ENCODE results near the gene EIF4E1B.
A peak's percentile ranks its signal among the peaks of the same experiment; 100 is the strongest.

The EIF4E1B gene

GRCh38 chr5:176647843-176648473, 17.5 kb downstream of the EIF4E1B start:
- peak; percentile 38 for DNase-seq

DNA sequence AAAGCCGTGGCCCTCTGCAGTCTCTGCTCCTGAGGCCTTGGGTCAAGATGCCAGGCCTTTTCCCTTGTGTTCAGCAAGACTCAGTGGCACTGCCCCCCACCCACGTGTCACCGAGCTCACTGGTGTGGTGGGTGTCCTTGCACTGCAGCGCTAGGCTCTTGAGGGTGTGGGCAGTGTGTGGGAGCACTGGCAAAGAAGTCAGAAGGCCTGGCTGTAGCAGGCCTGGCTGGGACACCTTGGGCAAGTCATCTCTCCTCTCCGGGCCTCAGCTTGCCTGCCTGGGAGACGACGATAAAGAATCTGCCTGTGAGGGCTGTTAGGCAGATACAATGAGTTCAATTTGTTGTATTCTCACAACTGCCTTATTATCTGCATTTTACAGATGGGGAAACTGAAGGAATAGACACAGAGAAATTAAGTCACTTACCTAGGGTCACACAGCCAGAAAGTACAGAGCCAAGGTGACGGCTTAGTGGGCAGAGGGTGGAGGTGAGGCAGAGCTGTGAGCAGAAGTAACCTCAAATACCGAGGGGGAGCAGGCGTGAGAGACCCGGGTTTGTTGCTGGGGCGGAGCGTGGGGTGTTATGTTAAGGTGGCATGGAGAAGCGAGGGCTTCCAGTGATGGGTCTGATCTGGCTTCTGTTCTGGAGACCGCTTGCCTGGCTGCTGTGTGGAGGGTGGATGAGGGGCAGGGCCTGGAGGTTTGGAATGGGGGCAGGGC, 18.2 kb downstream of the EIF4E1B start:
- no peak for DNase-seq

GRCh38 chr5:176650354-176650884, 19.9 kb downstream of the EIF4E1B start:
- no peak for DNase-seq

DNA sequence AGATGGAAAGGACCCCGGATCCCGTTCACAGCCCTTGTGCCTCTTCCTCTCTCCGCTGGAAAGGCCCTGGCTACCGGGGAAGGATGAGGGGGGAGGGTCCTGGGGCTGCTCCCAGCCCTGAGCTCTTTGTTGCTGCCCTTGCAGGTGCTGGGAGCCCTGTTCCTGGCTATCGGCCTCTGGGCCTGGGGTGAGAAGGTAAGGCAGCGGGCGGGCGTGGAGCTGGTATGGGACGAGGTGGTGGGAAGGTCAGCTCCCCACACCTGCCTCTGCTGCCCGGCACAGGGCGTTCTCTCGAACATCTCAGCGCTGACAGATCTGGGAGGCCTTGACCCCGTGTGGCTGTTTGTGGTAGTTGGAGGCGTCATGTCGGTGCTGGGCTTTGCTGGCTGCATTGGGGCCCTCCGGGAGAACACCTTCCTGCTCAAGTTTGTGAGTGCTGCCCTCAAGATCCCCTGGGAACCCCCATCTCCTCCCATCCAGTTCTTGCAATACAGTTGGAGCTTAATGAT, 21.1 kb downstream of the EIF4E1B start:
- DNase-seq, result no peak

DNA sequence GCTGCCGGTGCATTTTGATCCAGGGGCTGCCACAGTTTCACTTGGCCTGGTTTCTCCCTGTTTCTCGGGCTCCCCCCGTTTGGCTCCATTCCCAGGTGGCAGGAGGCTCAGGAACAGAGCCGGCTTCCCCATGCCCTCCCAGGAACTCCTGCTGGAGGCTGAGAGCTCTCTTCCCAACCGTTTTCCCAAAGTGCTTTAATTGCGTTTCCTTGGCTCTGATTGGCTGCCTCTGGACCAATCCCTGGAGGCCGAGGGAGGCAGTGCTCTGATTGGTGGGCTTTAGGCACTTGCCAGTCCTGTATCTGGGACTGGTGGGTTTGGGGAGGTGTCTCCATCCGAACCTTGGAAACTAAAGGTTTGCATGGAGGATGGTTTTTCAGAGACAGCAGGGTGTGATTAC, 21.7 kb downstream of the EIF4E1B start:
- no peak for DNase-seq

DNA sequence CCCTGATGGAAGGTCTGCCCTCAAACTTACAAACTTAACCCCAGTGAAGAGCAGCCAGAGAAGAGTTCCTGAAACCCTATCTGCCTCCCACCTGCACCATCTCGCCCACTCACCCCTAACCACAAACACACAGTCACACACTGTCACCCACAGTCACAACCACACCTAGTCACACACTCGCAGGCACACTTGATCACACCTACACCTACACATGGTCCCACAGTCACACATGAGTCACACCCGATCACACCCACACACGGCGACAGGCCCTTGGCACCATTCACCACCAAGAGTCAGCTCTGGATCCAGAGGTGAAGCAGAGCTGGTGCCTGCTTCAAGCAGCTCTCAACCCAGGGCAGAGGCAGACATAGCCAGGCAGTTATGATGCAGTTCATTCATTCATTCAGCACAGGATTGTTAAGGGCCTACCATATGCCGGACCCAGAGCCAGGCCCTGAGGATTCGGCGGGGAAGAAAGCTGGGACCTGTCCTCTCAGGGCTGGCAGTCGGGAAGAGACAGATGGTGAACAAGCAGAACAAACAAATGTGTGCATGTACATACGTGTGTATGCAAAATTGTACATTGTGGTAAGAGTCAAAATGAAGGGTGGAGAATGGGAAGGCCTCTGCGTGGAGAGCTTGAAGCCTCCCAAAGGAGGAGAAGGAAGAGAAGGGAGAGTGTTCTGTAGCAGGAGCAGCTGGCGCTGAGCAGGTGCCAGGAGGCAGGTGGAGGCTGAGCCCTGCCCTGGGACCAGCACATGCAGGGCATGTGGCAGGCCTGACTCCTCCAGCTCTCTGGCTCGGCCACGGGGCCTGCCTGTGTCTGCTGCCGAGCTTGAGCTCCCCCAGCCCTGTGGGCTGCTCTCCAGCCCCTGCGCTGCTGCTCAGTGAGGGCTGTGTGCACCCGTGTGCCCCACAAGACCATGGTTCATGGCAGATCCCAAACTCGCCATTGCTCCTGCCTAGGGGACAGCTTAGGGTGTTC, 23.2 kb downstream of the EIF4E1B start:
- no peak for DNase-seq

DNA sequence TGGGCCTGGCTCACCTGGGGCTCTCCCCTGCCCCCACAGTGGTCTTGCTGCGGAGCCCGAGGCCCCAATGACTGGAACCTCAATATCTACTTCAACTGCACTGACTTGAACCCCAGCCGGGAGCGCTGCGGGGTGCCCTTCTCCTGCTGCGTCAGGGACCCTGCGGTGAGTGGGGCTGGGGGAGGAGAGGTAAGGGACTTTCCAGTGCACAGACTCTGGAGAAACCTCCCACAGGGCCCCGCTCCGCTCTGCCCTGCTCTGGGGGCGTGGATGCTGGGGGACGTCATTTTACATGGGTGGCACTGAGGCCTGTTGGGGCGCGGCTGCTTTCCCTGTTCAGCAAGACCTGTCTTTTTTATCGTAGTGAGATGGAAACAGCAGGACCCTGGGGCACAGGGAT, 24.4 kb downstream of the EIF4E1B start:
- no peak for DNase-seq

GRCh38 chr5:176656467-176656990, 26.1 kb downstream of the EIF4E1B start:
- DNase-seq, result no peak

DNA sequence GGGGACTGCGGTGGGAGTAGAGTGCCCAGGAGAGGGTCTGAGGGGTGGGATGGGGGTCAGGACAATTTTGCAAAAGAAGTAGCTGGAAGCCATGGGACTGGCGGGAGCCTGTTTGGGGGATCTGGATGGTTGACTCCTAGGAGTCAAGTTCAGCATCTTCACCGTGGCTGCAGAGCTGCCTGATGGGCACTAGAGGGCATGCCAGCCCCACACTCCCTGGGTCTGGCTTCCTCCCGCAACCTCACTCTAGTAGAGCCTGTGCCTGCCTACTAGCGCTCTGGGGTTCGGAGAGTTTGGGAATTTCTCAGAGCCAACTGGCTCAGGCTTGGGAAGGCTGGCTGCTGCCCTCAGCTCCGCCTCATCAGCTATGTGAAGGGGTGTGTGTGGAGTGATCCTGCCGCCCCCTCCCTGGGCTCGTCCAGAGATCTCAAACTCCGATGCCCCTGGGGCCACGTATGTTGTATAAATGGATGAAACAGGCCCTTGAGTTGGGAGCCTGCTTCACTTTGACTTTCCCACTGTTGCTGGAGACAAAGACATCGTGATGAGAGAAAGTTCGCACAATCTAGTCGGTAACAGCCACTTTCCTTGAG, 27.6 kb downstream of the EIF4E1B start:
- peak; percentile 15 for DNase-seq

GRCh38 chr5:176658817-176659511, 28.5 kb downstream of the EIF4E1B start:
- DNase-seq, result no peak

DNA sequence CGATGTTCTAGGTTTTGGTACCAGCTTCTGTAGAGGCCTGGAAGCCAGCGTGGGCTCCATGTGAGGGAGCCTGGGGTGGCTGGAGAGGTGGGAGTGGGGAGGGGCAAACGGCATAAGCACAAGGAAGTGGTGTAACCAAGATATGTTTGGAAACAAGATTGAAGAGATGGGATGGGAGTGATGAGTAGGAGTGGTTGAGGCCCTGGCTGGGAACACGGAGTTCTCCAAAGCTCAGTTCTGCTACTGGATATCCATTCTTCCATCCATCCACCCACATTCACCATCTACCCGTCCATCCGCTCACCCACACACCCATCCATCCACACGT, 29.0 kb downstream of the EIF4E1B start:
- DNase-seq, result no peak

GRCh38 chr5:176659860-176660461, 29.5 kb downstream of the EIF4E1B start:
- DNase-seq, result no peak

DNA sequence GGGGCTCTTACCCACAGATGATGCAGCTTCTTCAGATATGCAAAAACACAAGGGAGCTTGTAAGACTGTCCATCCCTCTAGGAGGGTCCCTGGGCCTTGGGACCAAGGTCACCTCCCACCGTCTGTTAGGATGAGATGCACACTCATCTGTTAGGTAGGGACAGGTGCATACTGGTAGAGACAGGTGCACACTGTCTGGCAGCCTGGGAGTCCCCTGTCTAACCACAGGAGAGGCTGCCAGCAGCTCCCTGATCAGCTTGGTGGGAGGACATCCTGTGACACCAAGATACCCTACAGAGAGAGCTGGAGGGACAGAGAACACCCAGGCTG, 30.0 kb downstream of the EIF4E1B start:
- no peak for DNase-seq

DNA sequence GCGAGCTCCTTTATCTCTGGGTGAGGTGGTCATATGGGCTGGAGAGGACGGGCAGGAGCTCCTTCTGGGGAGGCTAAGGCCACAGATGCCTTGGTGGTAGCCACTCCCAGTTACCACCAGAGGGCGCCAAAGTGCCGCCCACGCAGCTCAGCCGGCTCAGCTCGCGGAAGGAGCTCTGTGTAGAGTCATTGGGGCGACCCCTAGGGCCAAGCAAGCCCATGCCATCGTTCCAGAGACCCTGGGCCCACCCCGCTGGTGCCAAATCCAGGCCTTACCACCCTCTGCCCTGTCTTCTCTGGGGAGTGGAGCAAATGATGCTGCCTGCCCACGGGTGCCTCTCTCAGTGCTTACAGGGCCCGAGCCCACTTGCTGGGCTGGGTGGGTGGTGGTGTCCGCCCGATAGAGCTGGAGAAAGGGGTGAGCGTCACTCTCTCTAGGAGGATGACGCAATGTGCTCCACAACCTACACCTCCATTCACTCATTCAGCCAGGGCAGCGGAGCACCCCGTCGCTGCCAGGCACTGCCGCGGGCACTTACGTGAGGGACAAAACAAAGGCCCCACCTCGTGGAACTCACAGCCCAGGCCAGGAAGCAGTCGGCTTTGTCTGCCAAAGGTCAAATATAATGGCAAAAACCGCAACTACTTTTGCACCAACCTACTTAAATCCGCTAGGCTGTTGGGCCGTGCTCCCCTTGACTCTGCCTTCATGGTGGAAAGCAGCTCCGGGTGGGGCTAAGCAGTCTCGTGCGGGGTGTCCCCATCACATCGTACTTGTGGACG, 30.6 kb downstream of the EIF4E1B start:
- DNase-seq, result peak; percentile 59

- DNase-seq, result no peak
Measured at GRCh38 chr5:176661676-176662075, 31.2 kb downstream of the EIF4E1B start.

DNA sequence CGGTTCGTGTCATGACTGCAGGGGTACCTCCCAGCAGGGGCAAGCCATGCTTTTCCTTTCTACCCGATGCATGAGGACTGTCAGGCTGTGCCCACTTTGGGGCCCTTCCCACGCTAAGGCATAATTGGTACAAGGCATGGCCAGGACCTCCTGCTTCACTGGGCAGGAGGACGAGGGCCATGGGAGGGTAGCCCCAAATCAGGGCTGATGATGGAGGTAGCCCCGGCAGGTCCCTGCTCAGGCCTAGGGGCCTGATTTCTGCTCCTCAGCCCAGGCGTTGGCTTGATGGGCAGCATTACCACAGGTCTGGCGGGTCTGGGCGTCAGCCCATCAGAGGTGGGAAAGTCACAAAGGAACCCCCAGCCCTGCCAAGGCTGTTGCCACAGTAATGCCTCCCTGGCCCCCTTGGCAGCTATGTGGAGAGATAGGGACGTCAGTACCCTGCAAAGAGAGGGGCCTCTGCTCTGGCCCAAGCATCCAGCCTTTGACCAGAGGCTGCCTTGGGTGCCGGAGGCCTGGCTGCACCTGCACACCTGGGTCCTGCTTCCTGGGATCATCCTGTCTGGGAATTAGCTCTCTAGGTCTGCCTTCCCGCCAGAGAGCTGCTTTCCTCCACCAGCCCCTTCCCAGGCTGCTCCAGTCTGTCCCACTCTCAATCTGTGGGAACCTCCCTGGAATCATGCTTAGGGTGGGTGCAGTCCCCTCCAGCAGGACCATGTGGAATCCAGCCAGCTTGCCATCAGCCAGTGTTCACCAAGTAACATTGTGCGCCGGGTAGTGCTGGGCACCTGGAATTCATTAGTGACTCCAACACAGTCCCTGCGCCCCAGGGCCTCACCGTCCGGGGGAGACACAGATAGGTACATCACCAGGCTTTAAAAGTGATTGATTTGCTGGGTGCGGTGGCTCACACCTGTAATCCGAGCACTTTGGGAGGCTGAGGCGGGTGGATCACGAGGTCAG, 32.2 kb downstream of the EIF4E1B start:
- DNase-seq, result no peak

DNA sequence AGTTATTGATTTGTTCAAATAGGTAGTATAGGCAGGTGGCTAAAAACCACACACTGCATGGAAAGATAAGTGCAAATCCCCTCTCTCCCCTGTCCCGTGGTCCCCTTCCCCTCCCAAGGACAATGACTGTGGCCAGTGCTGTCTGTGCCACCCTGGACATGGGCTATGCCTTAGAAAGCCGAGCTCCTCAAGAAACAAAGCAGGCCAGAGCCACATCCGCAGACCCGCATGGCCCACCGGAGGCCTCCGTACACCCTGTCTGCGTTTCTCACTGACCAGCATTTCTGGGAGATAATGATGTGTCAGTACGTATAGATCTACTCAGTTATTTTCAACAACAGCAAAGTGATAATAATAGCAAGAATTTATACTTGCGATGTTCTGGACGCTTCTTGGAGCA, 33.1 kb downstream of the EIF4E1B start:
- no peak for DNase-seq

GRCh38 chr5:176664479-176664878, 34.0 kb downstream of the EIF4E1B start:
- no peak for DNase-seq

- DNase-seq, result no peak
Measured at GRCh38 chr5:176664886-176665285, 34.4 kb downstream of the EIF4E1B start.

- DNase-seq, result no peak
Measured at GRCh38 chr5:176665517-176665916, 35.0 kb downstream of the EIF4E1B start.
